ACC112 (cell line): ENCODE data around the gene ARMC6.
"Not testable (repeated sequence)": the region's sequence is repeated elsewhere in the genome, so short reads cannot be mapped to it uniquely, and the experiment has no call there.

Experiments used
- H2AFZ ChIP-seq: fragments of 200-600 bp; sonication (generic); one replicate; pipeline ENCODE4 v1.6.0; 2017; ENCODE audit warnings: antibody characterized with exemption, low read length; ENCODE audit not compliant: unreplicated experiment
- H3K27ac ChIP-seq: fragments of 200-600 bp; sonication (generic); 2 replicates; pipeline ENCODE4 v1.5.1; 2014; ENCODE audit warnings: low read depth, mild to moderate bottlenecking, antibody characterized with exemption, low read length, moderate library complexity
- H3K27me3 ChIP-seq: fragments of 200-600 bp; sonication (generic); 2 replicates; pipeline ENCODE4 v1.6.1; 2014; ENCODE audit warnings: mild to moderate bottlenecking, antibody characterized with exemption, low read length, moderate library complexity, mixed read lengths; ENCODE audit not compliant: insufficient read depth
- H3K36me3 ChIP-seq: fragments of 200-600 bp; sonication (generic); 2 replicates; pipeline ENCODE4 v1.6.1; 2016; ENCODE audit warnings: mild to moderate bottlenecking, antibody characterized with exemption, low read length, moderate library complexity, mixed read lengths; ENCODE audit not compliant: insufficient read depth
- H3K4me1 ChIP-seq: fragments of 200-600 bp; sonication (generic); one replicate; pipeline ENCODE4 v1.6.1; 2016; ENCODE audit warnings: low read length, mixed read lengths; ENCODE audit not compliant: insufficient read depth, unreplicated experiment, control insufficient read depth
- H3K4me3 ChIP-seq: fragments of 200-600 bp; sonication (generic); 2 replicates; pipeline ENCODE4 v1.5.1; 2014; ENCODE audit warnings: mild to moderate bottlenecking, low read depth, low read length
- H3K79me2 ChIP-seq: fragments of 200-600 bp; sonication (generic); one replicate; pipeline ENCODE4 v1.6.0; 2016; ENCODE audit warnings: low read length; ENCODE audit not compliant: control insufficient read depth, unreplicated experiment, insufficient read depth

The ARMC6 gene

GRCh38 chr19:19096641-19097627, 63.5 kb downstream of the ARMC6 start:
- no peaks in the 10 kb centered on the region for H3K4me1 ChIP-seq
- no peak overlapping the region for H3K27ac ChIP-seq
- H3K36me3 ChIP-seq: no peaks in the 10 kb centered on the region

GRCh38 chr19:19098084-19098702, 64.8 kb downstream of the ARMC6 start:
- Histone ChIP-seq H3K4me3 (no peak overlapping the region), H3K27ac (no peak overlapping the region), H3K36me3 (no peaks in the 10 kb centered on the region), H2AFZ (no peak overlapping the region), H3K4me1 (no peaks in the 10 kb centered on the region), H3K79me2 (no peaks in the 10 kb centered on the region), H3K27me3 (no peaks in the 10 kb centered on the region)

More at GRCh38 chr19:19096641-19097627, 63.5 kb downstream of the ARMC6 start:
- no peaks in the 10 kb centered on the region for H3K79me2 ChIP-seq
- H2AFZ ChIP-seq: no peak overlapping the region
- H3K4me3 ChIP-seq: no peak overlapping the region
- no peaks in the 10 kb centered on the region for H3K27me3 ChIP-seq

DNA sequence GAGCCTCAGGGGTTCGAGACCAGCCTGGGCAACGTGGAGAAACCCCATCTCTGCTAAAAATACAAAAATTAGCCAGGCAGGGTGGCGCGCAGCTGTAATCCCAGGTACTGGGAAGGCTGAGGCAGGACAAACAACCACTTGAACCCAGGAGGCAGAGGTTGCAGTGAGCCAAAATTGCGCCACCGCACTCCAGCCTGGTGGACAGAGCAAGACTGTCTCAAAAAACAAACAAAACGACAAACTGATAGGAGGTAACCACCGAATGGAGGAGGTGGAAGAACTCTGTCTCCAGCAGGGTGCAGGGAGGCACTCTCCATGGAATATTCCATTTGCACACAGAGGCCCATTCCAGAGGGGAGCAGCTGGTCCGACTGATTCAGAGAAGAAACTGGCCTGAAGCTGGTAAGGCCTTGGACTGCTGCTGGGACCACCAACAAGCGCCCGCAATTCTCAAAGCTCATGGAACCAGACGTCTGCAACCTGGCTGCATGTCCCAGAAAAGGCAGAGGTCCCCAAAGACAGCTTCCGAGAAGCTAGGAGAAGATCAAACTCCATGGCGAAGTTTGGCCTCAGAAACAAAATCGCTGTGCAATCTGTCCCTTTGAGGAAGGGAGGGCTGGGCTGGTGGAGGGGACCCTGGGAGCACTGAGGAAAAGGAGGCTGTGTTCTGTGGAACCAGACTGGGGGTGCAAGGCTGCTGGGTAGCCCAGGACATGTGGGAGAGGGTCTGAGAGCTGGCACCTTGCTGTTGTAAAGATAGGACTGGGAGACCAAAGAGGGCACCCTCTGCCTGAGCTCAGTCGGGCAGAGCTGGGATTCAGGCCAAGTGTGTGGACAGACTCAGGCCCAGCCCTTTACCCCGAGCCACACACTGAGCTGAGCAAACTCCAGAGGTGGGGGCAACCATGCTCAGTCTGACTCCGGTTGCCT, 65.6 kb downstream of the ARMC6 start:
- Histone ChIP-seq H3K27me3 (no peaks in the 10 kb centered on the region), H3K36me3 (no peaks in the 10 kb centered on the region), H3K4me1 (no peaks in the 10 kb centered on the region), H3K4me3 (no peak overlapping the region), H2AFZ (no peak overlapping the region), H3K79me2 (no peaks in the 10 kb centered on the region), H3K27ac (no peak overlapping the region)

- Histone ChIP-seq H3K4me3 (no peak overlapping the region), H3K27ac (no peak overlapping the region), H2AFZ (no peak overlapping the region), H3K27me3 (no peaks in the 10 kb centered on the region), H3K36me3 (no peaks in the 10 kb centered on the region), H3K79me2 (no peaks in the 10 kb centered on the region), H3K4me1 (peaks cover 9% of the 10 kb centered on the region)
Measured at GRCh38 chr19:19101540-19101939, 68.1 kb downstream of the ARMC6 start.

- not testable (repeated sequence) for H3K79me2 ChIP-seq, H3K27me3 ChIP-seq, H3K4me1 ChIP-seq, H2AFZ ChIP-seq, H3K4me3 ChIP-seq, H3K27ac ChIP-seq, H3K36me3 ChIP-seq
Measured at GRCh38 chr19:19102566-19102965, 69.2 kb downstream of the ARMC6 start.

DNA sequence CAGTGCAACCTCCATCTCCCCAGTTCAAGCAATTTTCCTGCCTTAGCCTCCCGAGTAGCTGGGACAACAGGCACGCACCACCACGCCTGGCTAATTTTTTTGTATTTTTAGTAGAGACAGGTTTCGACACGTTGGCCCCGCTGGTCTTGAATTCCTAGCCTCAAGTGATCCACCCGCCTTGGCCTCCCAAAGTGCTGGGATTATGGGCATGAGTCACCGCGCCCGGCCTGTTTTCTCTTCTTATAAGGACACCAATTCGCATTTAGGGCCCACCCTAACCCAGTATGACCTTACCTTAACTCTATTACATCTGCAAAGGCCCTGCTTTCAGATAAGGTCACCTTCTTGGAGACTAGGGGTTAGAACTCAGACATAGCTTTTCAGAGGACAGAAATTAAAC, 69.8 kb downstream of the ARMC6 start:
- H3K27me3 ChIP-seq: no peaks in the 10 kb centered on the region
- H3K79me2 ChIP-seq: no peaks in the 10 kb centered on the region
- no peak overlapping the region for H3K27ac ChIP-seq
- H2AFZ ChIP-seq: no peak overlapping the region
- no peaks in the 10 kb centered on the region for H3K36me3 ChIP-seq
- H3K4me1 ChIP-seq: peaks cover 9% of the 10 kb centered on the region
- no peak overlapping the region for H3K4me3 ChIP-seq

- peaks cover 12% of the 10 kb centered on the region for H3K4me1 ChIP-seq
Measured at GRCh38 chr19:19105365-19106055, 72.1 kb downstream of the ARMC6 start.

GRCh38 chr19:19106056-19106551, 72.7 kb downstream of the ARMC6 start:
- Histone ChIP-seq H2AFZ (peak overlapping the region; percentile 86), H3K36me3 (no peaks in the 10 kb centered on the region)

More at GRCh38 chr19:19105365-19106055, 72.1 kb downstream of the ARMC6 start:
- Histone ChIP-seq H3K27me3 (no peaks in the 10 kb centered on the region), H3K36me3 (no peaks in the 10 kb centered on the region), H3K27ac (no peak overlapping the region), H3K79me2 (no peaks in the 10 kb centered on the region), H2AFZ (peak overlapping the region; percentile 86), H3K4me3 (peak overlapping the region; percentile 79)

GRCh38 chr19:19106938-19107337, 73.5 kb downstream of the ARMC6 start:
- peaks cover 12% of the 10 kb centered on the region for H3K4me1 ChIP-seq
- H3K27me3 ChIP-seq, H2AFZ ChIP-seq, H3K4me3 ChIP-seq, H3K36me3 ChIP-seq, H3K79me2 ChIP-seq, H3K27ac ChIP-seq: not testable (repeated sequence)

More at GRCh38 chr19:19106056-19106551, 72.7 kb downstream of the ARMC6 start:
- Histone ChIP-seq H3K4me3 (peak overlapping the region; percentile 79), H3K27me3 (no peaks in the 10 kb centered on the region), H3K4me1 (peaks cover 12% of the 10 kb centered on the region), H3K79me2 (no peaks in the 10 kb centered on the region), H3K27ac (no peak overlapping the region)

GRCh38 chr19:19107654-19108053, 74.3 kb downstream of the ARMC6 start:
- no peak overlapping the region for H3K4me3 ChIP-seq
- H3K27ac ChIP-seq: no peak overlapping the region
- H2AFZ ChIP-seq: no peak overlapping the region
- no peaks in the 10 kb centered on the region for H3K27me3 ChIP-seq
- no peaks in the 10 kb centered on the region for H3K79me2 ChIP-seq
- peaks cover 12% of the 10 kb centered on the region for H3K4me1 ChIP-seq
- no peaks in the 10 kb centered on the region for H3K36me3 ChIP-seq
